Measurements from ENCODE around the gene ZNF609. TPM values are rescaled to one million over a fixed set of nuclear protein-coding genes. Genes with fewer than 3 reads are reported as not detected.

ZNF609 gene
- polyA plus RNA-seq, 2 of the 4 experiments (the other 2 are of a cell fraction) = 19.6 to 39.9 TPM

- H3K4me2 ChIP-seq = peak overlapping the region; percentile 57
- no peak overlapping the region for H3K4me3 ChIP-seq
- CTCF ChIA-PET = interaction anchor here (0.9 to 1.3 kb wide), 3 partner anchors 61 to 165 kb away, joined by 3 read pairs; partner anchors contain the start of gene ZNF609
- H3K27ac ChIP-seq = peak overlapping the region in 1 of 2 experiments; percentile 52; a peak in 4 of 6 replicates
- POLR2A ChIA-PET = interaction anchor here (0.6 kb wide), 1 partner anchor 425 kb away, joined by 3 read pairs; no protein-coding TSS in a partner anchor
- no peaks in the 10 kb centered on the region for H3K9me3 ChIP-seq
- FAIRE-seq (no peak), ATAC-seq (peak; percentile 89 to 91), DNase-seq (ENCODE audit: low read depth in 1 of 2, low spot score in 1 of 2) (peak; percentile 30 to 81)
- TF ChIP-seq BHLHE40 (IDR thresholded peaks at IDR 0.05; ENCODE audit: low read depth, low read length) = no peak
- no peak for TF ChIP-seq HOXA7 (CRISPR knock-in tag; IDR thresholded peaks at IDR 0.05)
- TF ChIP-seq FOSL2 (IDR thresholded peaks at IDR 0.05) = no peak
- TF ChIP-seq FOSL2 (CRISPR knock-in tag; IDR thresholded peaks at IDR 0.05) = peak; percentile 49
- TF ChIP-seq CEBPB (IDR thresholded peaks at IDR 0.05) = peak; percentile 27 to 74; a peak in 3 of 4 replicates
- TF ChIP-seq GATA3 (IDR thresholded peaks at IDR 0.05; ENCODE audit: borderline replicate concordance) = peak; percentile 58
- TF ChIP-seq HES2 (IDR thresholded peaks at IDR 0.05) = 0 out of 2 replicates have a peak, but pooled peaks have one; percentile 10
- WGBS (ENCODE audit: missing lambda C conversion rate) = under 1% methylated on average over 3 of the region's 3 CpGs
- H3K4me1 ChIP-seq = peaks cover 39% of the 10 kb centered on the region
Observed at GRCh38 chr15:64521726-64522164, 61.4 kb downstream of the ZNF609 start.

GRCh38 chr15:64522226-64522823, 61.9 kb downstream of the ZNF609 start:
- DNase-seq (ENCODE audit: low read depth in 1 of 2, low spot score in 1 of 2) (no peak), ATAC-seq (peak; percentile 15 to 37; a peak in 3 of 6 replicates), FAIRE-seq (peak; percentile 61)
- no peak for TF ChIP-seq RFX5 (IDR thresholded peaks at IDR 0.05)
- TF ChIP-seq NFE2L2 (conservative IDR thresholded peaks at IDR 0.05; ENCODE audit: low read length) = no peak
- TF ChIP-seq SREBF2 (IDR thresholded peaks at IDR 0.05) = no peak
- no peak overlapping the region for H3K4me3 ChIP-seq
- POLR2A ChIA-PET = interaction anchor here (0.6 kb wide), 1 partner anchor 972 kb away, joined by 4 read pairs; no protein-coding TSS in a partner anchor
- H3K4me1 ChIP-seq = peaks cover 44% of the 10 kb centered on the region
- H3K9me3 ChIP-seq = no peaks in the 10 kb centered on the region
- 41% methylated on average over 1 of the region's 1 CpG for WGBS (ENCODE audit: missing lambda C conversion rate)
- CTCF ChIA-PET = interaction anchor here (1.2 to 1.3 kb wide), 2 partner anchors 62 to 164 kb away, joined by 3 read pairs; partner anchors contain the start of gene ZNF609
- peak overlapping the region in 1 of 2 experiments; percentile 1; a peak in 1 of 6 replicates for H3K27ac ChIP-seq
- H3K4me2 ChIP-seq = peak overlapping the region; percentile 57

GRCh38 chr15:64523240-64523639, 62.9 kb downstream of the ZNF609 start:
- ATAC-seq (no peak), FAIRE-seq (no peak), DNase-seq (ENCODE audit: low read depth in 1 of 2, low spot score in 1 of 2) (no peak)
- TF ChIP-seq HOXA7 (CRISPR knock-in tag; IDR thresholded peaks at IDR 0.05) (no peak), POLR2AphosphoS2 (conservative IDR thresholded peaks at IDR 0.05; ENCODE audit: low read length) (no peak), FOSL2 (IDR thresholded peaks at IDR 0.05) (no peak), FOSL2 (CRISPR knock-in tag; IDR thresholded peaks at IDR 0.05) (no peak), HOXB13 (CRISPR knock-in tag; IDR thresholded peaks at IDR 0.05; ENCODE audit: low read depth) (no peak), JUNB (IDR thresholded peaks at IDR 0.05) (no peak)
- no peak overlapping the region for H3K27ac ChIP-seq
- peaks cover 51% of the 10 kb centered on the region for H3K4me1 ChIP-seq
- 0 out of 3 replicates have a peak overlapping the region, but pooled peaks have one; percentile 57 for H3K4me2 ChIP-seq
- CTCF ChIA-PET = interaction anchor here (0.6 to 1.3 kb wide), 3 partner anchors 19 to 356 kb away, joined by 3 read pairs; no protein-coding TSS in a partner anchor
- POLR2A ChIA-PET = interaction anchor here (0.6 kb wide), 1 partner anchor 971 kb away, joined by 4 read pairs; no protein-coding TSS in a partner anchor
- 99% methylated on average over 5 of the region's 5 CpGs for WGBS (ENCODE audit: missing lambda C conversion rate)
- no peaks in the 10 kb centered on the region for H3K9me3 ChIP-seq
- no peak overlapping the region for H3K4me3 ChIP-seq

GRCh38 chr15:64524778-64525177, 64.4 kb downstream of the ZNF609 start:
- H3K4me2 ChIP-seq = no peak overlapping the region
- no peaks in the 10 kb centered on the region for H3K9me3 ChIP-seq
- no peak overlapping the region for H3K4me3 ChIP-seq
- DNase-seq (ENCODE audit: low read depth in 1 of 2, low spot score in 1 of 2) = no peak
- no peak for ATAC-seq
- CTCF ChIA-PET = interaction anchor here (1.7 kb wide), 2 partner anchors 129 to 157 kb away, joined by 4 to 7 read pairs; no protein-coding TSS in a partner anchor
- H3K27ac ChIP-seq = no peak overlapping the region
- 91% methylated on average over 1 of the region's 1 CpG for WGBS (ENCODE audit: missing lambda C conversion rate)
- no peak for TF ChIP-seq GATA3 (IDR thresholded peaks at IDR 0.05; ENCODE audit: borderline replicate concordance)
- no peak for TF ChIP-seq RNF2 (IDR thresholded peaks at IDR 0.05; ENCODE audit: borderline replicate concordance, low read depth)
- TF ChIP-seq NFE2L2 (conservative IDR thresholded peaks at IDR 0.05; ENCODE audit: low read length) = no peak
- TF ChIP-seq ZC3H11A (IDR thresholded peaks at IDR 0.05) = no peak
- TF ChIP-seq JUN (IDR thresholded peaks at IDR 0.05) = no peak
- TF ChIP-seq CTCF (IDR thresholded peaks at IDR 0.05) = no peak
- TF ChIP-seq PBX3 (IDR thresholded peaks at IDR 0.05) = no peak
- no peak for TF ChIP-seq PHF8 (IDR thresholded peaks at IDR 0.05; ENCODE audit: borderline replicate concordance, low read depth)
- TF ChIP-seq ZFP36 (IDR thresholded peaks at IDR 0.05; ENCODE audit: borderline replicate concordance, partially characterized antibody) = no peak
- TF ChIP-seq BHLHE40 (IDR thresholded peaks at IDR 0.05; ENCODE audit: low read depth, low read length) = no peak
- TF ChIP-seq BCL3 (IDR thresholded peaks at IDR 0.05) = no peak
- TF ChIP-seq FOSB (CRISPR knock-in tag; IDR thresholded peaks at IDR 0.05) = no peak
- TF ChIP-seq CHD2 (IDR thresholded peaks at IDR 0.05; ENCODE audit: low read length, partially characterized antibody) = no peak
- TF ChIP-seq MYC (IDR thresholded peaks at IDR 0.05; ENCODE audit: borderline replicate concordance, low read length) = no peak
- FAIRE-seq = no peak
- peaks cover 51% of the 10 kb centered on the region for H3K4me1 ChIP-seq
- POLR2A ChIA-PET = no interaction called here

All from A549 (cell line).